GM10266 (cell line): ENCODE measurements around the gene ADM2.
A peak's percentile ranks its signal among the peaks of the same experiment; 100 is the strongest.

Experiments used
- DNase-seq: peaks from one replicate; pipeline ENCODE4 v3.0.0; 2012; ENCODE audit errors: extremely low spot score
- TF ChIP-seq, protein P1 (sequence below): IDR thresholded peaks from 2 replicates; pipeline ENCODE4 v1.5.1; 2012; ENCODE audit warnings: mild to moderate bottlenecking, low read depth; ENCODE audit not compliant: control insufficient read depth, insufficient read depth; ENCODE audit errors: missing control alignments

Gene ADM2

DNA sequence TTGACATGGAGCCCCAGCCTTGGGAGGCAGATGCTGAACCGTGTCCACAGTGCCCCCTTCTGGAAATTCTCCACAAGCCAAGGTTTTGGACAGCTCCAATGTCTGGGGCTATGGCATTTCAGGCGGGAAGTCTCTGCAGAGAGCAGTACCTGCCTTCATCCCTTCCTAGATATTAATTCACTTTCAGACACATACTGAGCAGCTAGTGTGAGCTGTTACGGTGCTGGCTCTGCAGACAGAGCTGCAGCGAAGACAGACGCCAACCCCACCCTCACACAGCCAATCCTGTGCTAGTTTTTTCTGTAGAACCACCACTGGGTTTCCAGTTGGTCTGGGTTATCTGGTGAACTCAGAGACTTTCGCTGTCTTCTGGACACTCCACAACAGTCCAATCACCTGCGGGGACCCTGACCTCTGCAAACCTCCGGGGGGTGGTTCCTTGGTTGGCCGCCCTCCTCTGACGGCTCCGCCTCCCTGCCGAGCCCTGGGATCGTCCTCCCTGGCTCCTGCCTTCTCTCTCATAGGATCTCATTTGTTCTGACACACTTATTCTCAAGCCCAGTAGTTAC is 17.1 kb downstream of the ADM2 start:
- DNase-seq, result peak; percentile 75
- TF ChIP-seq, protein P1, sequence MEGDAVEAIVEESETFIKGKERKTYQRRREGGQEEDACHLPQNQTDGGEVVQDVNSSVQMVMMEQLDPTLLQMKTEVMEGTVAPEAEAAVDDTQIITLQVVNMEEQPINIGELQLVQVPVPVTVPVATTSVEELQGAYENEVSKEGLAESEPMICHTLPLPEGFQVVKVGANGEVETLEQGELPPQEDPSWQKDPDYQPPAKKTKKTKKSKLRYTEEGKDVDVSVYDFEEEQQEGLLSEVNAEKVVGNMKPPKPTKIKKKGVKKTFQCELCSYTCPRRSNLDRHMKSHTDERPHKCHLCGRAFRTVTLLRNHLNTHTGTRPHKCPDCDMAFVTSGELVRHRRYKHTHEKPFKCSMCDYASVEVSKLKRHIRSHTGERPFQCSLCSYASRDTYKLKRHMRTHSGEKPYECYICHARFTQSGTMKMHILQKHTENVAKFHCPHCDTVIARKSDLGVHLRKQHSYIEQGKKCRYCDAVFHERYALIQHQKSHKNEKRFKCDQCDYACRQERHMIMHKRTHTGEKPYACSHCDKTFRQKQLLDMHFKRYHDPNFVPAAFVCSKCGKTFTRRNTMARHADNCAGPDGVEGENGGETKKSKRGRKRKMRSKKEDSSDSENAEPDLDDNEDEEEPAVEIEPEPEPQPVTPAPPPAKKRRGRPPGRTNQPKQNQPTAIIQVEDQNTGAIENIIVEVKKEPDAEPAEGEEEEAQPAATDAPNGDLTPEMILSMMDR, result peak; percentile 74

DNA sequence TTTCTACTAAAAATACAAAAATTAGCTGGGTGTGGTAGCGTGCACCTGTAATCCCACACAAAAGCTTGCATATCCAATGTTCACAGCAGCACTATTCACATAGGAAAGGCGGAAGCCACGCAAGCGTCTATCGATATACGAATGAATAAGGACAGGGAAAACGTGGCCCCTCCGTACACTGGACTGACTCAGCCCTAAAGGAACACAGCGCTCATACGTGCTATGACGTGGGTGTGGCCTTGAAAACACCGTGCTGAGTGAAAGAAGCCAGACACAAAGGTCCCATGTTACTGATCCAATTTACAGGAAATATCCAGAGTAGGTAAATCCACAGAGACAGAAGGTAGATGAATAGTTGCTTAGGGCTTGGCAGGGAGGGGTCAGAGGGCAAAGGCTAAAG is 19.1 kb downstream of the ADM2 start:
- TF ChIP-seq, protein P1, result no peak

DNA sequence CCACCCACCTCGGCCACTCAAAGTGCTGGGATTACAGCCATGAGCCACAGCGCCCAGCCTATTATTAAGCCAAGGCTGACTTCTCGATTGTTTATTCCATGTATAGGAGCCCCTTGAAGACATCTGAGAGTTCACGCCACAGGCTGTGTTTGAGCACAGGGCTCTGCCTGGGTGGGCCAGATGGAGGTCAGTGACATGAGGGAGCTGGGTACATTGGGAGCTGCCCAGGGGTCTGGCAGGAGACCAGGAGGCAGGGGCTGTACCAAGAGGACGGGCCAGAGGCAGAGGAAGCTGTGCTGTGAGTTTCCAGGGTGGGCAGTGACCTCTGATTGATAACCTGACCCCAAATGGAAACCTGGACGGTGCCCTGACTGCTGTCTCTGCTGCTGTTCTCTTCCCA is 20.8 kb downstream of the ADM2 start:
- TF ChIP-seq, protein P1, result no peak
- DNase-seq, result no peak

More for the DNA sequence above, 19.1 kb downstream of the ADM2 start:
- DNase-seq, result no peak

DNA sequence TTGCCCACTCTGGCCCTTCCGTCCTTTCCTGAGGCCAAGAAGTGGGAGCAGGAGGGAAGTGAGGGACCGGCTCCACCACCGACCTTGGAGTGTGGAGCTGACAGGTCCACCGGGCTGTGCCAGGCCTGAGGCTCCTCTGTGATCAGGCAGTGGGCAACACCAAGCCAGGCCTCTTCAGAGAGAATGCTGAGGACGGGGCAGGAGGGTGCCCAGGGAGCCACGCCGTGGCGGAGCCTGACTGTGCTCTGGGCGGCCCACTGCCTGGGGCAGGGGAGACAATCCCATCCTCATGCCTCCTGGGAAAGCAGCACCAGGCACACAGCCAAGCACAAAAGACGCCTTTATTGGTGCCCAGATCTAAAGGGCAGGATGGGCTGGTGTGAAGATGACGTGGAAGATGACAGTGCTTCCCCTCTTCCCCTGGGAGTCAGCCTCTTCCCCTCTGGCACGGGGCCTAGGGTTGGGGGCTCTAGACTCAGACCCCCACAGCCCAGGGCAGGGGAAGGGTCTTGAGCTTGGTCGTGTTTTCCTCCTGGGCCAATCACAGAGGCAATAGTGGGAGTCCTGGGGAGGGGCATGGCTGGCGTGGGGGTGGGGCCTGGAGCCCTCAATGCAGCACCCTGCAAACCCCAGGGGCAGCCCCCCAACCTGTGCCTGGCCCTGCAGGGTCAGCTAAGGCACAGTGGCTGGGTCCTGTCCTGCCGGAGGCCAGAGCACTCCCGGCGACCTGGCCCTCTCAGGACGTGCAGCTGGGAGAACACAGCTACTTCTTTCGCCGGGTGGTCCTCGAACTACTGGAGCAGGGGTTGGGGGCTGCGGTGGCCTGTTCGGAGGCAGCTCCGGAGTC is 21.5 kb downstream of the ADM2 start:
- TF ChIP-seq, protein P1, result no peak
- no peak for DNase-seq

DNA sequence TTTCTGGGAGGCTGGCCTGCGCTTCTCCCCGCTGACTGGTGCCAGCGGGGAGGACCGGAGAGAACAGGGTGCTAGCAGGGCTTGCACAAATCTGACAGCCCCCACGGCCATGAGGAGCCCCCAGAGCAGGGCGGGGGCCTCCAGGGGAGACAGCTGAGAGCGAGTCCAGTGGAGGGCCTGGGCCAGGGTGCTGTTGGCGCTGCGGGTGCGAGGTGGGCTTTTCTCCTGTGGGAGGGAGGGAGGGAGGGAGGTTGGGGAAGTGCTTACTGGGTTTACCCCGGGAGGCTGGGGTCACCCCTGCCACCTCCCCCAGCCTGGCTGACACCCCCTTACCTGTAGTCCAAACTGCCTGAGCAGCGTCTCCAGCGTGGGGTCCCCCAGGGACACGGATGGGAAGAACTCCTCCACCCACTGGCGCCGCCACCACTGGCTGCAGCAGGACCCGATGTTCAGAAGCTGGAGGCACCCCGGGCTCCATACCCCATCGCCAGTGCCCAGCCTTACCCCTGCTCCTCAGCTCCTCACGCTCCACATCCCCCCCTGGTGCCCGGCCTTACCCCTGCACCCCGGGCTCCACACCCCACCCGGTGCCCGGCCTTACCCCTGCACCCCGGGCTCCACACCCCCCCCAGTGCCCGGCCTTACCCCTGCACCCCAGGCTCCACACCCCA is 22.3 kb downstream of the ADM2 start:
- TF ChIP-seq, protein P1, result no peak
- no peak for DNase-seq

DNA sequence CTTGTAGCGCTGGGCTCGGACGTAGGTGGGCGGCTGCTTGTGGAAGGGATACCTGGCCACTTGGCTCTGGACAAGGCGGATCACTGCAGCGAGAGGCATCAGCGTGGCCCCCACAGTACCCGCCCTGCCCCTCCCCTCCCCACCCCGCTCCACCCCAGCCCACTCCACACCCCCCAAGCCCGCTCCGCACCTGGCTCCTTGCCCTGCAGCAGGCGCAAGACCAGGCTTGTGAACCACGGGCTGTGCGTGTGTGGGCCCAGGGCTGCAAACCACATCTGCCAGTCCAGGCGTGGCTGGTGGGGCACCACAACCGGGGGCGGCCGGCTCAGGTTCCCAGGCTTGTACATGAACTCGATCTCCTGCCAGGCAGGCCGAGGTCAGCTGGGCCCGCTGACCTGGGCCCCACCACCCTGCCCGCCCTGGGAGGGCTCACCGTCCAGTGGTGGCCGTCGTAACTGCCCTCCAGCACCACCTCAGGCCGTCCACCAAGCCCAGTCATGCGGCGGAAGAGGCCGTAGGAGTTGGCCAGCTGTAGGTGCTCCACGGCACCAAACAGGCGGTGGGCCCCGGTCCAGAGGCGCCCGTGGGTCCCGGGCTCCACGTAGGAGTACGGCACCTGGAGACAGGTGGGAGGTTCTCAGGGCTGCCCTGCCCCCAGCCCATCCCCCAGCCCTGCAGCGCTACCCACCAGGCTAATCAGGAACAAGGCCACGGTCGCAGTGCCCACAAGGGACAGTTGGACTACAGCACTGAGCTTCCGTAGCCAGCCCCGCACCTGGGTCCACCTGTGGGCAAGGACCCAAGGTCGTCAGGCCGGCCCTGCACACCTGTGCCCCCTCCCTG is 23.2 kb downstream of the ADM2 start:
- TF ChIP-seq, protein P1, result no peak
- no peak for DNase-seq
